Measurements from ENCODE around the gene FAM168A. TPM values are rescaled to one million over a fixed set of nuclear protein-coding genes. Genes with fewer than 3 reads are reported as not detected.
A peak's percentile ranks its signal among the peaks of the same experiment; 100 is the strongest.

FAM168A gene
- total RNA-seq, 1 donor from 2014 or later: 21.4 TPM

GRCh38 chr11:73406619-73407018 is 191.3 kb downstream of the FAM168A start:
- intact Hi-C loops (cut with DNase I): loop anchor here (5.0 kb wide), 1 partner anchor 256 kb away; no protein-coding TSS in a partner anchor

GRCh38 chr11:73406131-73406530 is 191.8 kb downstream of the FAM168A start:
- no peak for DNase-seq (ENCODE audit: extremely low spot score in 2 of 2)
- no peaks in the 10 kb centered on the region for H3K9me3 ChIP-seq
- H3K36me3 ChIP-seq: peaks cover 0 to 12% of the 10 kb centered on the region in 2 donors
- no peak overlapping the region for H3K4me3 ChIP-seq
- no peak for TF ChIP-seq CTCF (IDR thresholded peaks at IDR 0.05)
- TF ChIP-seq POLR2AphosphoS5 (IDR thresholded peaks at IDR 0.05; ENCODE audit: insufficient read depth in 1 of 2, low read depth in 1 of 2): no peak
- no peak for TF ChIP-seq POLR2A (IDR thresholded peaks at IDR 0.05)
- intact Hi-C loops (cut with DNase I): loop anchor here (5.0 kb wide), 1 partner anchor 256 kb away; no protein-coding TSS in a partner anchor
- H3K27me3 ChIP-seq: no peaks in the 10 kb centered on the region
- H3K27ac ChIP-seq: no peak overlapping the region
- no peaks in the 10 kb centered on the region for H3K4me1 ChIP-seq

More at GRCh38 chr11:73406619-73407018, 191.3 kb downstream of the FAM168A start:
- H3K4me3 ChIP-seq: no peak overlapping the region
- H3K4me1 ChIP-seq: no peaks in the 10 kb centered on the region
- DNase-seq (ENCODE audit: extremely low spot score in 2 of 2): no peak
- no peak overlapping the region for H3K27ac ChIP-seq
- no peaks in the 10 kb centered on the region for H3K9me3 ChIP-seq
- H3K27me3 ChIP-seq: no peaks in the 10 kb centered on the region
- H3K36me3 ChIP-seq: peaks cover 0 to 12% of the 10 kb centered on the region in 2 donors
- no peak for TF ChIP-seq POLR2A (IDR thresholded peaks at IDR 0.05)
- no peak for TF ChIP-seq POLR2AphosphoS5 (IDR thresholded peaks at IDR 0.05; ENCODE audit: insufficient read depth in 1 of 2, low read depth in 1 of 2)
- TF ChIP-seq CTCF (IDR thresholded peaks at IDR 0.05): no peak

GRCh38 chr11:73405146-73405510 is 192.8 kb downstream of the FAM168A start:
- TF ChIP-seq POLR2A (IDR thresholded peaks at IDR 0.05) (no peak), CTCF (IDR thresholded peaks at IDR 0.05) (no peak)
- Histone ChIP-seq H3K9me3 (no peaks in the 10 kb centered on the region), H3K36me3 (peaks cover 0 to 7% of the 10 kb centered on the region in 2 donors), H3K4me1 (no peaks in the 10 kb centered on the region), H3K4me3 (no peak overlapping the region), H3K27ac (no peak overlapping the region), H3K27me3 (no peaks in the 10 kb centered on the region)
- intact Hi-C loops (cut with DNase I): loop anchor here (5.0 kb wide), 1 partner anchor 257 kb away; no protein-coding TSS in a partner anchor
- DNase-seq (ENCODE audit: extremely low spot score in 2 of 2): no peak

GRCh38 chr11:73404506-73405145 is 193.3 kb downstream of the FAM168A start:
- Histone ChIP-seq H3K4me1 (no peaks in the 10 kb centered on the region), H3K27ac (no peak overlapping the region), H3K27me3 (no peaks in the 10 kb centered on the region), H3K4me3 (no peak overlapping the region), H3K9me3 (no peaks in the 10 kb centered on the region), H3K36me3 (peaks cover 0 to 7% of the 10 kb centered on the region in 2 donors)
- DNase-seq (ENCODE audit: extremely low spot score in 2 of 2): no peak
- TF ChIP-seq CTCF (IDR thresholded peaks at IDR 0.05): no peak
- TF ChIP-seq POLR2A (IDR thresholded peaks at IDR 0.05): no peak
- TF ChIP-seq POLR2AphosphoS5 (IDR thresholded peaks at IDR 0.05; ENCODE audit: insufficient read depth in 1 of 2, low read depth in 1 of 2): no peak
- intact Hi-C loops (cut with DNase I): loop anchor here (5.0 kb wide), 1 partner anchor 258 kb away; no protein-coding TSS in a partner anchor

- intact Hi-C loops (cut with DNase I): no loop called here
- Histone ChIP-seq H3K4me3 (no peak overlapping the region), H3K36me3 (peaks cover 0 to under 1% of the 10 kb centered on the region in 2 donors), H3K9me3 (no peaks in the 10 kb centered on the region), H3K27me3 (no peaks in the 10 kb centered on the region), H3K4me1 (no peaks in the 10 kb centered on the region), H3K27ac (no peak overlapping the region)
- TF ChIP-seq CTCF (IDR thresholded peaks at IDR 0.05) (peak in 1 of 3 experiments; percentile 16), POLR2AphosphoS5 (IDR thresholded peaks at IDR 0.05; ENCODE audit: insufficient read depth in 1 of 2, low read depth in 1 of 2) (no peak)
- no peak for DNase-seq (ENCODE audit: extremely low spot score in 2 of 2)
Measured at GRCh38 chr11:73404048-73404447, 193.9 kb downstream of the FAM168A start.
